Subcutaneous abdominal adipose tissue (tissue), 5 donors: ENCODE data around the gene BICC1.

Experiments used
- H3K27ac ChIP-seq: one replicate; pipeline ENCODE4 v1.7.0; 2013; ENCODE audit warnings: low read depth, mild to moderate bottlenecking, inconsistent platforms, low read length, moderate library complexity
- H3K27me3 ChIP-seq, 5 donors: one replicate each; pipeline ENCODE4 v1.7.0; 2013; ENCODE audit warnings: low read length in 5 of 5, inconsistent platforms in 1 of 5; ENCODE audit not compliant: control insufficient read depth in 5 of 5, insufficient read depth in 4 of 5
- H3K36me3 ChIP-seq, 5 donors: one replicate each; pipeline ENCODE4 v1.7.0; 2013; ENCODE audit warnings: low read length in 5 of 5; ENCODE audit not compliant: control insufficient read depth in 5 of 5, insufficient read depth in 5 of 5
- H3K4me1 ChIP-seq, 5 donors: one replicate each; pipeline ENCODE4 v1.7.0; 2013; ENCODE audit warnings: low read length in 5 of 5, mild to moderate bottlenecking in 3 of 5, moderate library complexity in 1 of 5; ENCODE audit not compliant: control insufficient read depth in 5 of 5, insufficient read depth in 5 of 5
- H3K4me3 ChIP-seq, 5 donors: one replicate each; pipeline ENCODE4 v1.7.0; 2013; ENCODE audit warnings: low read length in 5 of 5, low read depth in 1 of 5
- H3K9ac ChIP-seq, 5 donors: one replicate each; pipeline ENCODE4 v1.7.0; 2013; ENCODE audit warnings: low read length in 5 of 5, mild to moderate bottlenecking in 4 of 5, moderate library complexity in 3 of 5
- H3K9me3 ChIP-seq, 5 donors: one replicate each; pipeline ENCODE4 v1.7.0; 2013; ENCODE audit warnings: low read length in 5 of 5; ENCODE audit not compliant: control insufficient read depth in 5 of 5
- donor health status: healthy.
- donor health status: healthy.
- donor health status: healthy.
- donor health status: healthy.
- donor health status: healthy.

The BICC1 gene

GRCh38 chr10:58757352-58758065, 244.8 kb downstream of the BICC1 start:
- Histone ChIP-seq H3K36me3 (no peaks in the 10 kb centered on the region), H3K9ac (no peak overlapping the region), H3K4me1 (peaks cover 0 to 10% (median 0%) of the 10 kb centered on the region in 5 donors), H3K27me3 (no peaks in the 10 kb centered on the region), H3K27ac (no peak overlapping the region), H3K9me3 (no peaks in the 10 kb centered on the region), H3K4me3 (no peak overlapping the region)

- H3K9me3 ChIP-seq, result no peaks in the 10 kb centered on the region
- no peaks in the 10 kb centered on the region for H3K36me3 ChIP-seq
- H3K4me1 ChIP-seq, result peaks cover 0 to 10% (median 0%) of the 10 kb centered on the region in 5 donors
- H3K27ac ChIP-seq, result no peak overlapping the region
- no peak overlapping the region for H3K9ac ChIP-seq
- H3K27me3 ChIP-seq, result no peaks in the 10 kb centered on the region
- H3K4me3 ChIP-seq, result no peak overlapping the region
Observed at GRCh38 chr10:58758321-58758720, 245.6 kb downstream of the BICC1 start.

- Histone ChIP-seq H3K27me3 (no peaks in the 10 kb centered on the region), H3K36me3 (no peaks in the 10 kb centered on the region), H3K9me3 (peaks cover 0 to 12% (median 2%) of the 10 kb centered on the region in 5 donors), H3K4me1 (no peaks in the 10 kb centered on the region), H3K27ac (no peak overlapping the region), H3K4me3 (no peak overlapping the region), H3K9ac (no peak overlapping the region)
Observed at GRCh38 chr10:58764087-58764747, 251.5 kb downstream of the BICC1 start.

GRCh38 chr10:58765910-58766309, 253.2 kb downstream of the BICC1 start:
- peaks cover 0 to 12% (median 2%) of the 10 kb centered on the region in 5 donors for H3K9me3 ChIP-seq
- H3K4me1 ChIP-seq, result no peaks in the 10 kb centered on the region
- H3K4me3 ChIP-seq, result no peak overlapping the region
- no peaks in the 10 kb centered on the region for H3K27me3 ChIP-seq
- no peak overlapping the region for H3K9ac ChIP-seq
- H3K36me3 ChIP-seq, result no peaks in the 10 kb centered on the region
- no peak overlapping the region for H3K27ac ChIP-seq

- Histone ChIP-seq H3K9ac (no peak overlapping the region), H3K4me3 (no peak overlapping the region), H3K27ac (no peak overlapping the region), H3K4me1 (peaks cover 0 to 4% (median 0%) of the 10 kb centered on the region in 5 donors), H3K27me3 (no peaks in the 10 kb centered on the region), H3K36me3 (no peaks in the 10 kb centered on the region), H3K9me3 (peaks cover 0 to 12% (median 2%) of the 10 kb centered on the region in 5 donors)
Observed at GRCh38 chr10:58767652-58768051, 255.0 kb downstream of the BICC1 start.

GRCh38 chr10:58771863-58772262, 259.2 kb downstream of the BICC1 start:
- Histone ChIP-seq H3K36me3 (no peaks in the 10 kb centered on the region), H3K4me1 (peaks cover 0 to 22% (median 3%) of the 10 kb centered on the region in 5 donors), H3K27ac (no peak overlapping the region), H3K27me3 (no peaks in the 10 kb centered on the region), H3K9me3 (peaks cover 0 to 10% (median 2%) of the 10 kb centered on the region in 5 donors), H3K9ac (no peak overlapping the region), H3K4me3 (no peak overlapping the region)

GRCh38 chr10:58772758-58773157, 260.1 kb downstream of the BICC1 start:
- no peak overlapping the region for H3K4me3 ChIP-seq
- H3K9ac ChIP-seq, result no peak overlapping the region
- H3K9me3 ChIP-seq, result peaks cover 0 to 3% (median 0%) of the 10 kb centered on the region in 5 donors
- peaks cover 0 to 22% (median 3%) of the 10 kb centered on the region in 5 donors for H3K4me1 ChIP-seq
- no peak overlapping the region for H3K27ac ChIP-seq
- H3K36me3 ChIP-seq, result no peaks in the 10 kb centered on the region
- H3K27me3 ChIP-seq, result no peaks in the 10 kb centered on the region

- no peak overlapping the region for H3K27ac ChIP-seq
- H3K36me3 ChIP-seq, result no peaks in the 10 kb centered on the region
Observed at GRCh38 chr10:58773341-58773740, 260.7 kb downstream of the BICC1 start.

GRCh38 chr10:58773944-58774343, 261.3 kb downstream of the BICC1 start:
- H3K36me3 ChIP-seq, result no peaks in the 10 kb centered on the region
- H3K9ac ChIP-seq, result no peak overlapping the region
- no peak overlapping the region for H3K4me3 ChIP-seq
- H3K9me3 ChIP-seq, result no peaks in the 10 kb centered on the region
- peaks cover 0 to 22% (median 3%) of the 10 kb centered on the region in 5 donors for H3K4me1 ChIP-seq
- H3K27ac ChIP-seq, result no peak overlapping the region
- H3K27me3 ChIP-seq, result no peaks in the 10 kb centered on the region

More at GRCh38 chr10:58773341-58773740, 260.7 kb downstream of the BICC1 start:
- Histone ChIP-seq H3K9ac (no peak overlapping the region), H3K4me1 (peaks cover 0 to 22% (median 3%) of the 10 kb centered on the region in 5 donors), H3K4me3 (no peak overlapping the region), H3K9me3 (no peaks in the 10 kb centered on the region), H3K27me3 (no peaks in the 10 kb centered on the region)

GRCh38 chr10:58775960-58776567, 263.4 kb downstream of the BICC1 start:
- Histone ChIP-seq H3K9me3 (no peaks in the 10 kb centered on the region), H3K9ac (no peak overlapping the region), H3K4me1 (peaks cover 0 to 32% (median 11%) of the 10 kb centered on the region in 5 donors), H3K27ac (no peak overlapping the region), H3K36me3 (no peaks in the 10 kb centered on the region), H3K4me3 (no peak overlapping the region), H3K27me3 (no peaks in the 10 kb centered on the region)
